Measurements from ENCODE around the gene CCAR1.
"Not testable (repeated sequence)": the region's sequence is repeated elsewhere in the genome, so short reads cannot be mapped to it uniquely, and the experiment has no call there.

CCAR1 gene

GRCh38 chr10:68827592-68827959 lies 106.5 kb downstream of the CCAR1 start:
- not testable (repeated sequence) for DNase-seq (ENCODE audit: low spot score)

- DNase-seq (ENCODE audit: low spot score): not testable (repeated sequence)
These were observed 107.1 kb downstream of the CCAR1 start for GRCh38 chr10:68828083-68828601.

GRCh38 chr10:68828833-68829232 lies 107.8 kb downstream of the CCAR1 start:
- DNase-seq (ENCODE audit: low spot score): no peak

- no peak for DNase-seq (ENCODE audit: low spot score)
These were observed 108.5 kb downstream of the CCAR1 start for GRCh38 chr10:68829521-68829920.

- DNase-seq (ENCODE audit: low spot score): no peak
These were observed 108.9 kb downstream of the CCAR1 start for GRCh38 chr10:68829952-68830351.

GRCh38 chr10:68831961-68832455 lies 111.0 kb downstream of the CCAR1 start:
- DNase-seq (ENCODE audit: low spot score): no peak

GRCh38 chr10:68832601-68833000 lies 111.6 kb downstream of the CCAR1 start:
- DNase-seq (ENCODE audit: low spot score): no peak

GRCh38 chr10:68837626-68838322 lies 116.7 kb downstream of the CCAR1 start:
- no peak for DNase-seq (ENCODE audit: low spot score)

- DNase-seq (ENCODE audit: low spot score): not testable (repeated sequence)
These were observed 119.6 kb downstream of the CCAR1 start for GRCh38 chr10:68840650-68841049.
